ENCODE data around the gene TCF20.

Gene TCF20

DNA sequence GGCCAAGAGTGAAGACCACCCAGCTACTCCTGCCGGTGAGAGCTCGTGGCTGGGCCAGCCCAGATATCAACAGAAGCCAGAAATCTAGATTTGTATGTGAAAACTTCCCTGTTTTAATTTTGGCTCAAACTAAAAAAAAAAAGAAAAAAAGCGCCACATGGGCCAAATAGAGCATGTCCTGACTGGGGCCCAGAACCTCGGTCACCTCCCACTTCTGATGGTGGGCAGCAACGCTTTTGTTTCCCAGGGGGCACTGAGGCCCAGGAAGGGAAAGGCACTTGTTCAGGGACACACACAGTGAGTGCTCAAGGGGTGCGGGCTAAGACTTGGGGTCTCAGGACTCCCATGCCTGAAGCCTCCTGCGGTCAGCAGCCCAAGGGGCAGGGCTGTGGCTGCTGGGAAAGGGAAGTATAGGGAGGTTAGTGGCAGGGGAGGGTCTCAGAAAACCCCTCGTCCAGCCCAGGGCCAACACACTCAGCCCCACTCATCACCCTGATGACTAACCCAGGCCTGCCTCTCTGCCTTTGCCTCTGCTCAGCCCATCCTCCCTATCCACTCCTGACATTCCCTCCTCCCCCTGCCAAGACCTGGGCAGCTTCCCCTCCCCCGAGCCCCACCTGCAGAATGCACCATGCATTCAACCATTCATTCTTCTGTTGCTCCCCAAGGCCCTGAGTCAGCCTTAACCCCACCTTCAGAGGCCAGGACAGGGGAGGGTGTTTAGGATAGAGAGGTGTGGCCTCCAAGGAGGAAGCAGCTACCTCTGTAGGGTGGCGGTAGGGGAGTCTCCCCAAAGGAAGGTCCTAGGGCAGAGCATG is 30.0 kb upstream of the TCF20 start:
- no peak for DNase-seq

DNA sequence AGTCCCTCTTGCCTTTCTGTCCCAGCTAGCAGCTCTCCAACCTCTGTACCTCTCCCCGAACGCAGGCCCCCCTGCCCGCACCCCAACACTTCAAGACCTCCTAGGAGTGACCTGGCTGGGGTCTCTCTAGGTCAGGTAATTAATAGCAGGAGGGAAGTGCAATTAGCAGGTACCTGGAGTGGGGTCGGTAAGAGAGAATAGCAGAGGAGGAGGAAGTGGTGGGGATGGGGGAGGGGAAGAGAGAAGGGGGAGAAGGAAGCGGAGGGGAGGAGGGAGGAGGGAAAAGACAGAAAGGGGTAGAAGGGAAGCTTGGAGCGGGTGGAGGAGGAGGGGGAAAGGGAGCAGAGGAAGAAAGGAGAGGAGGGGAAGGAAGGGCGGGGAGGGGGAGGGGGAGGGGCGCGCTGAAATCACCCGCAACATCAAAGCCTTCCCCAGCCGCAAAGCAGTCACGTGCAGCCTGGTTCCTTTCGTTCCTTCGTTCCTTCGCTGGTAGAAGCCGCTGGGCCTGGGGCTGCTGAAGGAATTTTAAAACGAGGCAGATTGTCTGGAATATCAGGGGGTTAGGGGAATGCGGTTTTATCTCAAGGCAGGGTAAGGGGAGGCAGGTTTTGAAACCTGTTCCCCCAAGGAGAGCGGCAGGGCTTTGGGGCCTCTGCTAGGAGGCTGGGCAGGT is 29.3 kb upstream of the TCF20 start:
- DNase-seq, result no peak

DNA sequence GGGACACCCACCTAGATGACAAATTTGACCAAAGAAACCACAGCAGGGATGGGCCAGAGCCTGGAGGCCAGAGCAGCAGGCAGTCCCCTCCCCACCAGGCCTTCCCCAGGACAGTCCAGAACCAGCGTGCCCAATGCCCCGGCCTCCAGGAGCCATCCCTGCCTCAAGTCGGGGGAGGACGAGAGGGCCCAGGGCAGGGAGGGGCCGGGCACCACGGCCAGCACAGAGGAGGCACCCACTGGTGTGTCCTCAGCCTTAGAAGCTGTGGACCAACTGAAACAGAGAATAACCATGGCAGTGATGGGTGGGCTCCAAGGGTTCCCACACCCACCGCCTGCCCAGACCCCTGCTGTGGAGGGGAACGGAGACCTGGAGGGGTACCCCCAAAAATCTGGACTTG is 28.3 kb upstream of the TCF20 start:
- no peak for DNase-seq

DNA sequence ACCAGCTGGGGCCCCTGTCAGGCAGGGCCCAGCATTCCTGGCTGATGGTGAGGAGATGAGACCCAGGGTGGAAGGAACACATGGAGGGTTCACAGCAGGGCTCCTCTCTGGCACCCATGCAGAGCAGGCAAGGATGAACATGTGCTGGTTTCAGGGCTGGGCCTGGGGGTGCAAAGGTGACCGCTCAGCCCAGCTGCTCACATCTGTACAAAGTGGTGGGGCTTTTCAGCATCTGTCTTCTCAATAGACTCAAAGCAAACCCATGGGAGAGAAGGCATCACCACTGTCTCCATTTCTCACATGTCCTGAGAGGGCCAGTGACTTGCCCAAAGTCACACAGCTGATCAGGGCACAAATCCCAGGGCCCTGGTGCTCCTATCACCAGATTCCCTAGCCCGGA is 27.3 kb upstream of the TCF20 start:
- DNase-seq, result no peak

DNA sequence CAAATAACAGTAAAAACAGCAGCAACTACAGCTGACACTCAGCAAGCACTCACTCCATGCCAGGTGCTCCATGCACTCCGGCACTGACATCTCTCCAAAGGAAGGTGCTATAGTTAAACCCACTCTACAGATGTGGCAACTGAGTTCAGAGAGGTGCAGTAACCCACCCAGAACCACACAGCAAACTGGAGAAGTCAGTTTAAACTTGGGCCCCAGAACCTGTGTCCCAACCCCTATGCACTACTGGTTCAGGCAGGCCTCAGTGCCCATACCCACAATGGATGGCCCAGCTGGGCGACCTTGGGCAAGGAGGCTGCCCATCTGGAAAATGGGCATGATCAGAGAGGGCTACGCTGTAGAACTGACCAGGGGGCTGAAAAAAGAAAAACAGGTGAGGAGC is 26.4 kb upstream of the TCF20 start:
- DNase-seq, result no peak

DNA sequence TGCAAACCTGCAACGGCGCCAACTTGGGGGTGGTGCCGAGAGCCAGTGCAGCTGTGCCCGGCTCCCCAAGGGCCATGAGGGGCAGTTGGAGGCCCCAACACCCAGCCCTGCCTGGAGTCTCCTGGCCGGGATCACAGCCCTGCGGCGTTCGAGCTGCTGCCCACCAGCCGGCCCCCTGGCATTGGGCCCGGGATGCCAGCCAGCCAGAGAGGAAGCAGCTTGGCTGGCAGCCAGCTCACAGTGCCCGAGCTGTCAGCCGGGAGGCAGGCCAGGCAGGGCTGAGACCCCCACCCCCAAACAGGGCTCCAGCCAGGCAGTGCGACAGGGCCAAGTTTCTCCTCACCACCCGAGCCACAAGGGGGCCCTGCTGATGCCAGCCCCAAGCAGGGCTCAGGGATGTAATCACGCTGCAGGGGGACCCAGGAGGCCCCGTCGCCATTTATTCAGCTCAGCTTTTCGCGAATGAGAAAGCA is 26.0 kb upstream of the TCF20 start:
- no peak for DNase-seq

DNA sequence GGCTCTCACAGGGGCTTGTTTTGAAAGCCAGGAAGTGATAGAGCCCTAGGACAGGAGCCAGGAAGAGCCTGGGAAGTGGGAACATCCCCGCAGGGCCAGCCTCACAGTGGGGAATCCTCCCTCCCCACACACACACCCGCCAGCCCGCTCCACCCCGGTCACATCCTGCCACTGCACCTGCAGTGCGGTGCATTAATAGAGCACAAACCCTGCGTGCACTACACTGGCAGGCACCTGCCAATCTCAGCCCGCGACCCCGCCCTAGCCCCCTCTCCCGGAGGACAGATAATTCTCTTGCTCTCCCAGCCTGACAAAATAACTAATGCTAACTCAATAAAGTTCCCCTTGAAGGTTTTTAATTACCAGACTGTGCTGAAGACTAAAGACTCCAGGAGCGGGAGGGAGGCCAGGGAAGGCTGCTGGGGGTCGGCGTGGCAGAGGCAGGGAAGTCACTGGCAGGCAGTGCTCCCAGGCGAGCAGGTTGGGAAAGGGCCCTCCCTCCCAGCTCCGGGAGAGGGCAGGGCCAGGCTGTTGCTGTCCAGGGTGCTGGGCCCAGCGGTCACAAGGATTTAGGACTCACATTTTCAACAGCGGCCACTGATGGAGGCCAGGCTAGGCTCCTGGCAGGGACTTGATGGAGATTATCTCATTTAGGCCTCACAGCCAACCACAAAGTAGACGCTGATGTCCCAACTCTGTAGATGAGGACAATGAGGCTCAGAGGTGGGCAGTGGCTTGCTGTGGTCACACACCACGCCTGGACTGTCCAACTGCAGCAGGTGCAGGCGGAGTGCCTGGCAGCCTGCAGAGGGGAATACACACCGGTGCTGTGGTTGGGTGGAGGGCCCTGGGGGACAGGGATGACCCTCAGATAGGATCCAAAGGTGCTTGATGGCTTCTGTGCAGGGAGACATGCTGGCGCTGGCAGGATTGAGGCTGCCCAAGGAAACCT is 23.9 kb upstream of the TCF20 start:
- DNase-seq, result no peak

DNA sequence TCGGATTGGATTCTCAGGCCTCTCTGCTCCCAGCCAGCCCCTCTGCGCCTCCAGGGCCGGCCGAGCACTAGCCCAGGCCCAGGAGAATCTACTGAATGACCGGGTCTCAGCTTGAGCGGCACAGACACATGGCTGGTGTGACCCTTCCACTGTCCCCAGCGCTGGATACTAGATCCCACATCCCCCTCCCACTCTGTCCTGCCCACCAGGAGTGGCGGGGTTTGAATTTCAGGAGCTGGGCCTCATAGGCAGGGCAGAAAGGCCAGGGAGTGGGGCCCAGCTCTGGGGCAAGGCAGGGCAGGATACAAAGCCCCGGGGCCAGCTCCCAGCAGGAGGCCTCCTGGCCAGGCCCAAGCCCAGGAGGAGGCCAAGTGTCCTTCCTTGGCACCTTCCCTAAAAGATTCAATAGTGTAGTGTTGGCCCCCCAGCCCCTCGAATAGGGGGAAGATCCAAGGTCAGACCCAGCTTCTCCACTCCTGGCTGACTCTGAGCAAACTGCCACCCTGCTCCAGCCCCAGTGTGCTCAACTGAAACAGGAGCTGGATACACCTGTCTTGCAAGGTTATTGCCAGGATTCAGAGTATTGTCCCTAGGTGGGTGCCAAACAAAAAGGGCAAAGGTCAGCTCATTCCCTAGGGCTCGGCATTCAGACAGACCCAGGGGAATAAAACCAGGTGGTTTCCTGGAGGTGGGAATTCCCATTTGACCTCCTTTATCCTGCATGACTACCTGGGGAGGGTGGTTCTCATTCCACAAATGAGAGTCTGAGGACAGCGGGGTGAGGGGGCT is 22.5 kb upstream of the TCF20 start:
- DNase-seq, result no peak

DNA sequence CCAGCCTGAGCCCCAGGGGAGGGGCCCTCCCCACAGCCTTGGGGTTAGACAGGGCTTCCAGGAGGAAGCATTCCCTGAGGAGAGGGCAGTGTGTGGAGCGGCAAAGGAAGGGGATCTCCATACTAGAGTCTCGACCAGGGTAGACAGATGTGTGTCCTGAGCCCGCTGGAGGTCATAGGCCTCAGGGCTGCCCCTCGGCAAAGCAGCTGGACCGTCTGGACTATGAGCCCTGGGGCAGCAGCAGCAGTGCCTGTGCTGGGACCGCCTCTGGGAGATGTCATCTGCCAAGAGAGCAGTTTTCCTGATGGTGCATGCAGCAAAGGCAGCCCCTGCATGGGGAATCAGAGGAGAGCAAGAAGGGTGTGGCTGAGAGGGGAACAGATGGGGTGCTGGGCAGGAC is 20.8 kb upstream of the TCF20 start:
- DNase-seq, result no peak

DNA sequence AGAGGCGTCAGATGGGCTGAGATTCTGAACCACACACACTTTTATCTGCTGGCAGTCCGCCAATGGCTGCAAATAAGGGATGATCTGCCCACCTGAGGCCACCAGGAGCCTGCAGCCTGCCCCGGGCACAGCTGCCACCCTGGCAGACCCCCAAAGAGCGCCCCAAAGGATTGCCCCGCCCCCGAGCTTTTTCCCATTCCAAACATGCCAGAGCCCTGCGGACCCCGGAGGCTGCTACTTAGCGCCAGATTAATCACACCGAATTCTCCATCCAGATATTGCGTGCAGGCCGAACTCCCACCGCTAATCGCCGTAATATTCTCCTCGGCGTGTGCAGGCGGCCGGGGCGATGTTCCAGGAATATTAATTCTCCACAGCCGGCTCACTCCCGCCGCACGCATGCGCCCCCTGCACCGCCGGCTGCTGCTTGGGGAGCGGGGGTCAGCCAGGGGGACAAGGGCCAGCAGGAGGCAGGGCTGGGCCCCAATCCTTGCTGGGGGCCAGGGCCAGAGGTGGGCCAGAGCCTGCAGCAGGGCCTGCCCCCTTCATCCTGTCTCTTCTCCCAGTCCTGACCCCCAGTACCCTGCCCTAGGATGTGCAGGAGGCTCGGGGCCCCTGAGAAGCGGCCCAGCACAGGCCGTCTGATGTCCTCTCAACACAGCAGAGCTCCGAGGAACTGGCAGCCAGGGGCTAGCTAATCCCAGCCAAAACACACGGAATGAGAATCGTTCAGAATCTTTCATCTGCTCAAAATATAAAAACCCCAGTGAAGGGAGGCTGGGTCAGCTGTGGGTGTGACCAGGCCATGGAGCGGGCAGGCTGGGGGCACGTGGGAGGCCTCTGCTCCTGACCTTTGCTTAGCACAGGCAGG is 19.5 kb upstream of the TCF20 start:
- DNase-seq, result no peak

DNA sequence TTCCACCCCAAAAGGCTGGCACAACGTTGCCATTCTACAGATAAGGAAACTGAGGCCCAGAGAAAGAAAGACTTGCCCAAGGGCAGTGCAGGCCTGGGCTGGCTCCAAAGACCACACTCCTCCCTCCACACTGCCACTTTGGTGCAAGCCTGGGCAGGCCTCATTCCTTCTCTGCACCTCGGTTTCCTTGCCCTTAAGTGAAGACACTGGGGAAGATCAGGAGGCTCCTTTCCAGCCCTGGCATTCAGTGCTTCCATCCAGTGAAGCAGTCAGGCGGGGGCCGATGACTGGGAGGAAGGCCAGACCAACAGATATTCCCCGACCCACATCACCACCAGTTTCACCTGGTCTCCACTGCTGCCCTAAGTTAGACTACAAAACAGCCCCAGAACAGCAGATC is 18.3 kb upstream of the TCF20 start:
- no peak for DNase-seq

DNA sequence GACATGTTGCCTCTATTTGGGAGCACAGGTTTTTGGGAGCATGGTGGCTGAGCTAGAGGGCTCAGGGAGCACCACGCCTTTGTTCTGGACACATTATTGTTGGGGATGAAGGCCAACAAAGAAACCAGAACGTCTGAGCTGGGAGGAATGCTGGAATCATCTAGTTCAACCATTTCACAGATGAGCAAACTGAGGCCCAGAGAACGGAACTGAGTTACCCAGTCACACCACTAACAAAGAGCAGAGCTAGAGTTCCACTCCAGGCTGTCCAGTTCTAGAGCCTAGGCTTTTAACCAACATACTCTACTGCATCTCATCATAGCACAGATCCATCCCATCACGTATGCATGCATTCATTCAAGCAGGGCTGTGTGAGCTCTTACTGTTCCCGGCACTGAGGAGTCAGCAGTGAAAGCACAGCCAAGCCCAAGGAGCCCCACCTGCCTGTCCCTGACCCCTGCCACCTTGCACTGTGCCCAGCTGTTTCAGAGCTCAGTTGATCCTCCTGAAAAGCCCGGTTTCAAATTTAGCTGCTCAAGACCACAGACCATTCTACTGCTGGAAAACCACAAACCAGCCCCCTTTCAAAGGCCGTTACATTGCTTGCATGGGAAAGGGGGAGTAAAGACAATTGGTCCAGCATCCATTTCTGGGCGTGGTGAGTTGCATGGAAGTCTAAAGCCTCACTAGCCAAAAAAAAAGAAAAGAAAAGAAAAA is 16.9 kb upstream of the TCF20 start:
- no peak for DNase-seq

DNA sequence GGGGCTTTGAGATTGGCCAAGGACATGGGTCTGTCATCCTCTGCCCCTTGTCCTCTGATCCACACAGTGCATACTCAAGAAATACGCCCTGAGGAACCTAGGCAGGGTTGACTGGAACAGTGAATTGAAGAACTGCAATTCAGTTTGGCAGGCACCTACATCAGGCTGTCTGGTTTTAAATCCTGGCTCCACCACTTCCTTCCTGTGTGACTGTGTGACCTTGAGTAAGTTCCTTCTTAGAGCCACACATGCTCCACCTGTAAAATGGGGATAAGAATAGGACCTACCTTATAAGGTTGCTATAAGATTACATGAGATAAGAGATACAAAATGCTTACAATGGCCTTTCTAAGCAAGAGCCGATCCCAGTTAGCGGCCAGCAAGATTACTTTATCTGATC is 15.8 kb upstream of the TCF20 start:
- DNase-seq, result no peak

DNA sequence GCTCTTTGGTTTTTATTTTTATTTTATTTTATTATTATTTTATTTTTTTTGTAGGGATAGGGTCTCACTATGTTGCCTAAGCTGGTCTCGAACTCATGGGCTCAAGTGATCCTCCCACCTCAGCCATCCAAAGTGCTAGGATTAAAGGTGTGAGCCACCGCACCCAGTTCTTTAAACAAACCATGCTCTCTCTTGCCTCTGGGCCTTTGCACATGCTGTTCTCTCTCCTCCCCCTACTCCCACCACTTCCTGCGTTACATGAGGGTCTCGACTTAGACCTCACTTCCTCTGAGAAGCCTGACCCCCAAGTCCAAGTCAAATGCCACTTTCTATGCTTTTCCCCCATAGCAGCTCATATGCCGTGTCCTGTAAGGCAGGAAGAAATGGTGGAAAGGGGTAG is 15.2 kb upstream of the TCF20 start:
- DNase-seq, result no peak

DNA sequence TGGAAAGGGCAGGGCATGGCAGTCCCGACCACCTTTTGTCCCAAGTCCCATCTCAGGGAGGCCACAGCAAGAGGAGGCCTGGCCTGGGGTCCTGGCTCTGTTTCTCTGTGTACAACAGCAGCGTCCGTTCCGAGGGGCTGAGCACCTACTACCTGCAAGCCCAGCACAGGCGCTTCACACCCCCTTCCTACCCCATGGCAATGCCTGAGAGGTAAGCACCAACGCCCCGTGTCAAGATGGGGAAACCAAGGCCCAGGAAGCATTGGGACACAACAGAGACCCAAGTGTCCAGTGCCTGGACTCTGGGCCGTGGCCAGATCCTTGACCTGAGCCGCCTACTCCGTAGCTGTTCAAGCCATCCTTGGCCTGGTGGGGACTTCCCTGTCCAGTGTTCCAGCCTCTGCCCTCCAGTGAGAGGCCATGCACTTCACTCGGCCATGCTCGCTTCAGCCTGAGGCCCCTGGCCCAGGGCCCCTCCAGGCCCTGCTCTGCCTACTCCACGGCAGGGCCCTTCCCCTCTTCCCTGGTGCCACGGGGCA is 14.3 kb upstream of the TCF20 start:
- no peak for DNase-seq

DNA sequence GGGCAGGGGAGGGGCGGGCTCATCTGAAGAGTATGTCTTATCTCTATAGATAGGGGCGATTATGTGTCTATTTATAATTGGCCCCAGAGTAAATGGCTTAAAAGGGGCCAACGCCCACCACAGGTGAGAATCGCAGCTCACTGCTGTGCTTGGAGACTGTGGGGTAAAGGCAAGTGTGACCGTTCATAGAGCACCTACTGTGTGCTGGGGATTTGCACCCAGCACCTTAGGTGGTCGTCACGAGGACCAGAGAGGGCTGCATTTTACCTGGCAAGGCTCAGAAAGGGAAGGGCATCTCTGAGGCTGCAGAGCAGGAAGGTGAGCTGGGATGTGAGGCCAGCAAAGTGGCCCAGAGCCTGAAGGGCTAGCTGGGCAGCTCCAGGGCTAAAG is 13.7 kb upstream of the TCF20 start:
- DNase-seq, result no peak

DNA sequence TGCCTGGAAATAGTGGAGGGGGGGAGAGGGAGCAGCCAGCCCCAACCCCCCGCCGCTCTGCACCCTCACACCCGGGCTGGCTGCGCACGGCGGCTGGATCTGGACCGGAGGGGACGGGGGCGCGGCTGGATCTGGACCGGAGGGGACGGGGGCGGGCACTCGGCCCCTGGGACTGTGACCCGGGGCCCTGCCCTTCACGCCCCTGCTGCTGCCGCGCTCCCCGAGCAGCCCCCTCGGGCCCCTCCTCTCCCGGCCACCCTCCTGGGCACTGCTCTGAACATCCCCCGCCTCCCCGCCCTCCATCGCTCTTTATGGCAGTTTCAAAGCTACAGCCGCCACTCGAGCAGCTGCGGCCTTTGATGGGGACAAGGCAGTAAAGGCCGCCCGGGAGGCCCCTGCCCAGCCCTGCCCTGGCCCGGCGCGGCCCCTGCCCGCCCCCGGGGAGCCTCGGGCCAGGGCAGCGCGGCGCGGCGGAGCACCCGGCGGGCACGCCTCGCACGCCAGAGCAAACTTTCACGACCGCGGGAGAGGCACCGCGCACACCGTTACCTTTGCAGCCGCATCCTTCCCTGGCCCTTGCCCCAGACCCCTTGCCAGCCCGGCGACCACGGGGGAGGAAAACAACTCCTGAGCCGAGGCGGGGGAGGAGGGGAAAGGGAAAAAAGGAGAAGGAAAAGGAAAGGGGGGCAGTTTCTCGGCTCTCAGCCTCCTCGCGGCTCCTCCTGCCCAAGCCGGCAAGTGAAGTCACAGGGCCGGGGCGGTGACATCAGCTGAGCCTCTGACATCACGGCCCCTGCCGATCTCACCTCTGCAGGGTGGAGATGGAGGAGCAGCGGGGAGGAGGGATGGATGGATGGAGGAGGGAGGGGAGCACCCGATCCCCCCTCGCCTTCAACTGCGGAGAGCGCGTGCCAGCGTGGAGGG is 13.1 kb upstream of the TCF20 start:
- DNase-seq, result no peak

DNA sequence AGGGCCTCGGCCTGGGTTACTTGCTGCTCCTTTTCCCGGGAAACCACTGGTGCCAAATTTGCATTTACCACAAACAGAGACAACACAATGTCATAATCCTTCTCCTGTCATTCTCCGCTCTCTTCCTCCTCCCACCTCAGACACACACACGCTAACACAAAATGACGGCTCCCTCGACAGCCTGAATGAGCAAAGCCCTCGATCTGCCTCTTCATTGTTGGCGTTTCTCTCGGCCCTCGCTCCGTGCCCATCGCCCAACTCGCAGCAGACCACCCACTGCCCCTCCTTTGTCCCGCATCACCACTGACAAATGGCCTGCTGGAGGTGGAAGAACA is 12.5 kb upstream of the TCF20 start:
- no peak for DNase-seq

DNA sequence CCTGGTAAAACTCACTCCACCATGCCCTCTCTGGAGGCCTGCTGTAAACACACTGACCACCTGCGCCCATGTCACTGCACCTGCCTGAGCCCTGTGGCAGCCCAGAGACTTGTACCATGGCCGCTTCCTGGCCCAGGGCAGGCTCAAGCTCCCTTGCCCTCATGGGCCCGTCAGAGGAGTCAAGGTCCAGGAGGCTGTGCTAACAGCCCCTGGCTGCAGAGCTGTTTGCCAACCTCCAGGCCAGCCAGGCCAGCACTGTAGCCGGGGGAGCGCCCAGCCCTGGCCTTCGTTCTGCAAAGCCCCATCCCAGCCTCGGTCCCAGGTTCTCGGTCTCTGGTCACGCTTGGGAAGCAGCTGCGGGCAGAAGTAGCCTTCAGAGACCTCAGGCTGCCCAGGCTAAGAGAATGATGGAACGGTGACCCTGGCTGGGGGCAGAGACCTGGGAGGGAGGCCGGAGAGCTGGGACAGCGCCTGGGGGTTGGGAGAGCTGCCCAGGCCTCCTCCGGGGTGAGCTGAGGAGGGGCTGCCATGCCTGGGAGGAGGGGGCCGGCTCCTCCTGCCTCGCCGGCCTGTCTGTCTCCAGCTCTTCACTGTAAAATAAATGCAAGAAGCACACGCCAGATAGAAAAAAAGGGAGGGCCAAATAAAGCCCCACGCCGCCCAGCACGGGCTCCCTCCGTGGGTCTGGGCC is 11.9 kb upstream of the TCF20 start:
- no peak for DNase-seq
